HepG2 (cell line): ENCODE results near the gene USH2A. TPM values are rescaled to one million over a fixed set of nuclear protein-coding genes. Genes with fewer than 3 reads are reported as not detected.

Experiments
- AKAP8 ChIP-seq: sonication (generic); formaldehyde crosslinking; IDR thresholded peaks from 2 replicates; pipeline ENCODE4 v1.5.1; 2020; ENCODE audit warnings: mild to moderate bottlenecking, missing genetic modification reagents
- ARID5B ChIP-seq: IDR thresholded peaks from 2 replicates; pipeline ENCODE4 v1.4.0; 2020; ENCODE audit warnings: mild to moderate bottlenecking, missing genetic modification reagents
- CEBPG ChIP-seq: IDR thresholded peaks from 2 replicates; pipeline ENCODE4 v1.6.1; 2016
- CREB1 ChIP-seq, 2 experiments: fragments of 450-650 bp in 1 of 2; IDR thresholded peaks; 2 replicates each; pipeline ENCODE4 v1.6.1; 2016 to 2017; ENCODE audit warnings: control low read depth in 1 of 2, mild to moderate bottlenecking in 1 of 2, missing compliant biosample characterization in 1 of 2, missing genetic modification characterization in 1 of 2
- DNMT3B ChIP-seq: conservative IDR thresholded peaks from 2 replicates; pipeline ENCODE4 v1.6.1; 2016; ENCODE audit warnings: missing biosample characterization, control low read depth
- FIP1L1 ChIP-seq: fragments of 200-400 bp; formaldehyde crosslinking; IDR thresholded peaks from 2 replicates; pipeline ENCODE4 v1.6.1; 2018; ENCODE audit warnings: low read depth, mild to moderate bottlenecking, low read length, moderate library complexity, borderline replicate concordance; ENCODE audit not compliant: insufficient read depth
- FOXP4 ChIP-seq: sonication (generic); formaldehyde crosslinking; IDR thresholded peaks from 2 replicates; pipeline ENCODE4 v1.4.0; 2020; ENCODE audit warnings: missing genetic modification reagents
- GABPB1 ChIP-seq: IDR thresholded peaks from 2 replicates; pipeline ENCODE4 v1.6.1; 2016; ENCODE audit warnings: mild to moderate bottlenecking, missing genetic modification reagents, moderate library complexity, missing compliant biosample characterization
- KAT8 ChIP-seq: IDR thresholded peaks from 2 replicates; pipeline ENCODE4 v1.6.1; 2016; ENCODE audit warnings: missing genetic modification reagents, missing compliant biosample characterization
- MNT ChIP-seq: fragments of 450-650 bp; IDR thresholded peaks from 2 replicates; pipeline ENCODE4 v1.6.1; 2016
- STAG1 ChIP-seq: sonication (generic); formaldehyde crosslinking; IDR thresholded peaks from 2 replicates; pipeline ENCODE4 v1.4.0; 2020; ENCODE audit warnings: missing genetic modification reagents
- ZBTB7B ChIP-seq: sonication (generic); formaldehyde crosslinking; IDR thresholded peaks from 2 replicates; pipeline ENCODE4 v1.4.0; 2020; ENCODE audit warnings: missing genetic modification reagents
- ZGPAT ChIP-seq: IDR thresholded peaks from 2 replicates; pipeline ENCODE4 v1.6.1; 2016; ENCODE audit warnings: mild to moderate bottlenecking
- ZNF431 ChIP-seq: sonication (generic); formaldehyde crosslinking; IDR thresholded peaks from 2 replicates; pipeline ENCODE4 v1.9.0; 2022; ENCODE audit warnings: missing genetic modification reagents, low read depth, mild to moderate bottlenecking, borderline replicate concordance
- ZNF589 ChIP-seq: sonication (generic); formaldehyde crosslinking; conservative IDR thresholded peaks from 2 replicates; pipeline ENCODE4 v1.8.0; 2022; ENCODE audit warnings: mild to moderate bottlenecking, moderate library complexity, missing genetic modification reagents
- polyA plus RNA-seq, 8 experiments: library from polyadenylated mRNA; depleted of rRNA in 3 of 8; stranded (reverse) in 7 of 8; unstranded in 1 of 8; fragments of >200 nt; fragmentation: Illumina TruSeq in 4 of 8; extraction: Trizol in 4 of 8; gene quantifications; 2 replicates each; pipeline versions ENCODE4 v1.2.1 to v1.2.3, GENCODE V29; 2011 to 2016; ENCODE audit warnings: low read depth in 4 of 8, missing spikeins in 1 of 8, mixed read lengths in 1 of 8; ENCODE audit not compliant: insufficient read depth in 1 of 8
- total RNA-seq, 5 experiments: library from RNA; depleted of rRNA; stranded (reverse); fragments of >200 nt; fragmentation: Illumina TruSeq; extraction: Trizol; gene quantifications; 2 replicates each; pipeline ENCODE4 v1.2.3, GENCODE V29; 2016; ENCODE audit warnings: low read depth in 1 of 5
- TF ChIP-seq, protein P1 (sequence below): sonication (generic); formaldehyde crosslinking; IDR thresholded peaks from 2 replicates; pipeline ENCODE4 v1.5.0; 2020; ENCODE audit warnings: missing genetic modification reagents, mild to moderate bottlenecking, borderline replicate concordance
- TF ChIP-seq, protein P2 (sequence below): sonication (generic); formaldehyde crosslinking; IDR thresholded peaks from 2 replicates; pipeline ENCODE4 v1.5.0; 2020; ENCODE audit warnings: missing genetic modification reagents, mild to moderate bottlenecking, borderline replicate concordance

The USH2A gene
- total and polyA plus RNA-seq, 2 of the 13 experiments (the other 11 are each of a cell fraction or from before 2014, with no cell fraction given) = 0.02 TPM; not detected in 1

GRCh38 chr1:215660259-215660658 is 763.0 kb downstream of the USH2A start (continued):
- TF ChIP-seq FOXP4 (CRISPR knock-in tag) (0 out of 2 replicates have a peak, but pooled peaks have one; percentile 24), MNT (no peak), ZBTB7B (CRISPR knock-in tag) (peak; percentile 36; the same call in 1 of the 2 replicates), ZNF431 (no peak), CREB1 (IDR thresholded peaks at IDR 0.05) (no peak), CREB1 (CRISPR knock-in tag; IDR thresholded peaks at IDR 0.05) (peak; percentile 27; the same call in 1 of the 2 replicates), FIP1L1 (no peak), KAT8 (CRISPR knock-in tag) (no peak), STAG1 (no peak), ZGPAT (no peak), ARID5B (CRISPR knock-in tag) (peak; percentile 37; the same call in 1 of the 2 replicates), CEBPG (CRISPR knock-in tag) (peak; percentile 82), AKAP8 (CRISPR knock-in tag) (no peak), GABPB1 (CRISPR knock-in tag) (no peak), DNMT3B (no peak), ZNF589 (CRISPR knock-in tag) (no peak)
- TF ChIP-seq, protein P1, sequence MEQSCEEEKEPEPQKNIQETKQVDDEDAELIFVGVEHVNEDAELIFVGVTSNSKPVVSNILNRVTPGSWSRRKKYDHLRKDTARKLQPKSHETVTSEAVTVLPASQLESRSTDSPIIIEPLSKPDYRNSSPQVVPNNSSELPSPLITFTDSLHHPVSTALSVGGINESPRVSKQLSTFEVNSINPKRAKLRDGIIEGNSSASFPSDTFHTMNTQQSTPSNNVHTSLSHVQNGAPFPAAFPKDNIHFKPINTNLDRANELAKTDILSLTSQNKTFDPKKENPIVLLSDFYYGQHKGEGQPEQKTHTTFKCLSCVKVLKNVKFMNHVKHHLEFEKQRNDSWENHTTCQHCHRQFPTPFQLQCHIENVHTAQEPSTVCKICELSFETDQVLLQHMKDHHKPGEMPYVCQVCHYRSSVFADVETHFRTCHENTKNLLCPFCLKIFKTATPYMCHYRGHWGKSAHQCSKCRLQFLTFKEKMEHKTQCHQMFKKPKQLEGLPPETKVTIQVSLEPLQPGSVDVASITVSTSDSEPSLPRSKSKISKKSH (CRISPR knock-in tag) = no peak
- TF ChIP-seq, protein P2, sequence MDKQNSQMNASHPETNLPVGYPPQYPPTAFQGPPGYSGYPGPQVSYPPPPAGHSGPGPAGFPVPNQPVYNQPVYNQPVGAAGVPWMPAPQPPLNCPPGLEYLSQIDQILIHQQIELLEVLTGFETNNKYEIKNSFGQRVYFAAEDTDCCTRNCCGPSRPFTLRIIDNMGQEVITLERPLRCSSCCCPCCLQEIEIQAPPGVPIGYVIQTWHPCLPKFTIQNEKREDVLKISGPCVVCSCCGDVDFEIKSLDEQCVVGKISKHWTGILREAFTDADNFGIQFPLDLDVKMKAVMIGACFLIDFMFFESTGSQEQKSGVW = no peak
